GM23248 (cell line): Measurements from ENCODE around the gene OPTN.

Experiments used
- EZH2 ChIP-seq: fragments of 200-600 bp; sonication (generic); IDR thresholded peaks from 2 replicates; pipeline ENCODE4 v1.6.1; 2018; ENCODE audit warnings: antibody characterized with exemption, mild to moderate bottlenecking; ENCODE audit not compliant: insufficient read depth, poor library complexity, severe bottlenecking
- EZH2phosphoT487 ChIP-seq: fragments of 200-600 bp; sonication (generic); IDR thresholded peaks from 2 replicates; pipeline ENCODE4 v1.6.1; 2018; ENCODE audit warnings: antibody characterized with exemption, moderate library complexity, mild to moderate bottlenecking, low read depth; ENCODE audit not compliant: insufficient read depth

- no peak for TF ChIP-seq EZH2phosphoT487
- TF ChIP-seq EZH2 = no peak
Measured at GRCh38 chr10:13102002-13102794, 2.2 kb downstream of the OPTN start.
